Measurements from ENCODE around the gene EPB41L1. TPM values are rescaled to one million over a fixed set of nuclear protein-coding genes. Genes with fewer than 3 reads are reported as not detected.
A peak's percentile ranks its signal among the peaks of the same experiment; 100 is the strongest.

The EPB41L1 gene
- total RNA-seq, 1 donor from 2014 or later: 7.5 TPM

DNA sequence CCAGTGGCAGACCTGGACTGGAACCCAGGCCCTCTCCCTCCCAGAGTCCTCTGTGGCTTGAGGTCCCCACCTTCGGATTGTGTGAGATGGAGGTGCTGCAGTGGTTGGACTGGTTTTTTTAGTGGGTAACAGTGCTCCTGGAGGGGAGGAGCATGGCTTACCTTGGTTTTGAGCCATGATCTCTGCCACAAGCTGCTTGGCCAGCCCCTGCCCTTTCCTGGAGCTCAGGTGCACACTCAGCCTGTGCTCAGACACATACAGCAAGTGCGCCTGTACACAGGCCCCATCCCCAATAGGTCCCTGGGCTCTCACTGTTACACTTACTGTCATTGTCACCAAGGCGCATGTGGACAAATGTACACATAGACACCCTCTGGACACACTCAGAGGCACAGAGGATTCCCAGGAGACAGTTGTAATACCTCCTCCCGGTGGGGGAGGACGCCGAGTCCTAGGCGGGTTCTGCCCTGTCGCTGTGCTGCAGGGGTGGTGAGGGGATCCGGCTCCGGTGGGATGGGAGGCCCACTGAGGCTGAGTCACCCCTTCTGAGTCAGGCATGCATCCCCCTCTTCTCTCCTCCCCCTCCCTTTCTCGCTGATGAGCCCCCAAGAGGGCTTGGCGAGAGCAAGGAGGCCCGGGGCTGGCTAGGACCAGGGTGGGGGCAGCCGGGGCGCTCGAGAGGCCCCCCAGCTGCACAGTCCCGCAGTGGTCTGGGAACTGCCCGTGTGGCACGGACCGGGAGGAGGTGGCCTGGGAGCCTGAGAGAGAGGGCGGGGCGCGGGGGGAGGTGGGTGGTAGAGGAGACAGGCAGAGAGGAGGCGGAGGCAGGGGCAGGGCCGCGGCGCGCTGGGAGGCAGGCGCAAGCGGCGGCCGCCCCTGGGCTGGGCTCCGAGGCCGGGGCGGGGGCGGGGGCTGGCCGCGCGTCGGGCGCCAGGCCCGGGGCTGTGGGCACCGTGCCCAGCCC, 522 bp upstream of the EPB41L1 start:
- DNase-seq (ENCODE audit: low spot score): peak; percentile 90

DNA sequence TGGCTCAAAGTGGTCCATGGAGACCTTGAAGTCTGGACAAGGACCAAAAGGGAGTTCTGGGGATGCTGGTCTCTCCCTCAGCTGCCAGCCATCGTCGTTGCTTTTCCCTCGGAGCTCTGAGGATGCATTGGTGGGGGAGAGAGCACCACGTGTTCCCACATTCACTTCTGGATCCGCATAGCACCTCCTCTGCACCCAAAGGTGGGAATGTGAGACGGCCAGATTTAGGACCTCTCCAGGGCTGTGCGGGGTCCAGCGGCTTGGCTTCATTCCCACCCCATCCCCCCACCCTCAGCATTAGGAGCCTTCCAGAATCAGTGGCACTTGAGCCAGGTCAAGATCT, 1.1 kb downstream of the EPB41L1 start:
- DNase-seq (ENCODE audit: low spot score): no peak

- DNase-seq (ENCODE audit: low spot score): no peak
These were observed 1.5 kb downstream of the EPB41L1 start for GRCh38 chr20:36155991-36156390.

DNA sequence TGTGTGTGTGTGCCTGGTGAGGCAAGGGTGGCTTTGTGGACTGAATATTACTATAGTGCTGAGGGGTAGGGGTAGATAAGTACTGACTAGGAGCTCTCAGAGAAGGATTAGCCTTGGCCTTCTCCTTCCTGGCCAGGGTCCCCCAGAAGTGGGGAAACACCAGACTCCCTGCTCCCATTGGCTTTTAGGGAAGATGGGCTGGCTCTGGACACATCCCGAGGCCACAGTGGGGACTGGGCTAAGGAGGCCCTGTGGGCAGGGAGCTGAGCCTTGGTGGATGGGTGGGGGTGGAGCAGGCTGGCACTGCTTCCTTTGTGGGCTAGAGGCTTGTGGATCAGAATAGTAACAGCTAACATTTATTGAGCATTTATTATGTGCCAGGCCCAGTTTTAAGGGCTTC, 3.1 kb downstream of the EPB41L1 start:
- DNase-seq (ENCODE audit: low spot score): no peak

- no peak for DNase-seq (ENCODE audit: low spot score)
These were observed 3.7 kb downstream of the EPB41L1 start for GRCh38 chr20:36158160-36158741.

GRCh38 chr20:36159833-36160232, 5.3 kb downstream of the EPB41L1 start:
- no peak for DNase-seq (ENCODE audit: low spot score)

DNA sequence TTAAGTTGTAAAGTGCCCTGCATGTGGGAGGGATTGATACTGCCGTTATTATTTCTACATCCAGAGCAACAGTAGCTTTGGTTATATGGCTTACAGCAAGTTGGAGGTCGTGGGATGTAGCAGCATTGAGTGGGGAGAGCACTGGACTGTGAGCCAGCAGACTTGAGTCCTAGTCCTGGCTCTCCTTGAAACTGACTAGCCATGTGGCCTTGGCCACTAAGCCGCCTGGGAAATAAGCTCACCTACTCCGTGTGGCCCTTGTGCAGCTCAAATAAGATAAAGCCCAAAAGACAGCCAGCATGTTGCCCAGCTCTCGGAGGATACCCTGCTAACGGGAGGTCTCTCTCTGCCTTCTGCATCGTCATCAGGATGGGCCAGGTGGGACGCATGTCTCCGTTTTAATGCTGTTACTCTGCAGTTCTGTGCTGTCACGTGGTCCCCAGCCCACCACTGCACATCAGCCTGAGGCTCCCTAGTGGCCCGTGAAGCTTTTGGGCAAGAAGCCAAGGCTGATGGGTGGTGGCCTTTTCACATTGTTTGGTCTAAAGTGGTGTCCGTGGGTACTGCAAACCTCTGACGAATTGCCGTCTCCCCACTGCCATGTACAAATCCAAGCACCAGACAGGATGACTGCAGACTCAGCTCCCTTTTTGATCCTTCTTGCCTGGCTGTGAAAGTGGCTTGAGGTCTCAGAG, 7.9 kb downstream of the EPB41L1 start:
- DNase-seq (ENCODE audit: low spot score): no peak

- DNase-seq (ENCODE audit: low spot score): peak; percentile 77
These were observed 13.5 kb downstream of the EPB41L1 start for GRCh38 chr20:36167902-36168503.

DNA sequence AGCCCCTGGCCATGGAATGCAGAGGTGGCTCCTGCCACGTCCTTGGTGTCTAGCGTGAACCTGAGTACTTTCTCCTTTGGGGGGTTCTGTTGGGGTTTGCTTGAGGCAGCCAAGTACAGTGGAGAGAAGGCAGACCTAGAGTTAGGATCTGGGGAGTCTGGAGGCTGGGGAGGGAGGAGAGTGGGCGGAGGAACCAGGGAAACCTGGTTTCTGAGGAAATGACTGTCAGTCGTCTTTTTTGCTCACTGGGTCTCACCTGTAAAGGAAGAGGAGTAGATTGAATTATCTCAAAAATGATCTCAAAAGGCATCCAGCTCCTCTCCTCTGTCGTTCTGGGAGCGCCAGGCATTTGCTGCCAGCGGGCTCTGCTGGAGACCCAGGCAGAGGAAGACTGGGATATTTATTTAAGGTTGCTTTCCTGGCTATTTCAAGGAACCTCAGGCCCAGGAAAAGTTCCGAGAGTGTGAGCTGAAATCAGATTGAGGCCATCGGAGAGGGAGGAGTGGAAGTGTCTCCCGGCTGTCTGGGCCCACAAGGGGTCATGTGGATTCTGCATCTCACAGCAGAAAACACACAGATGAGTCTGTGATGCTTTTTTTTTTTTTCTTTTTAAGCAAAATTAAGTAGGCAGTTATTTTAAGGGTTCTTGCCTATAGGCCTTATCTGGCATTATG, 16.1 kb downstream of the EPB41L1 start:
- peak; percentile 51 for DNase-seq (ENCODE audit: low spot score)

- DNase-seq (ENCODE audit: low spot score): peak; percentile 65
These were observed 19.0 kb downstream of the EPB41L1 start for GRCh38 chr20:36173451-36173933.

GRCh38 chr20:36175016-36175415, 20.5 kb downstream of the EPB41L1 start:
- peak; percentile 20 for DNase-seq (ENCODE audit: low spot score)

DNA sequence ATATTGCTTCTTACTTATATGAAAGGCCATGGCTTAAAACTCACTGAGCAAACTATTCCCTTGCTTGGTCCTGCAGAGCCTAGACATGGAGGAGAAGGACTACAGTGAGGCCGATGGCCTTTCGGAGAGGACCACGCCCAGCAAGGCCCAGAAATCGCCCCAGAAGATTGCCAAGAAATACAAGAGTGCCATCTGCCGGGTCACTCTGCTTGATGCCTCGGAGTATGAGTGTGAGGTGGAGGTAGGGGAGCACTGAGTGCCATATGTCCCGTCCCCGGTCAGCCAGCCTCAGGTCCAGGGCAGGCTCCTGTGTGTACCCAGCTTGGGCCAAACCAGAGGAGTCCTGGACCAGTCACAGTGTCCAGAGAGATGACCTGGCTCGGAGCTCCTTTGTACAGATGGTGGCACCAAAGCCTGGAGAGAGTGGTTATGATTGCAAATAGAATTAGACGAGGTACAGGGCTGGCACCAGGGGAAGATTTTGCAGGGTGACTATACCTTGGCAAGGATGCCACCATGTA, 21.0 kb downstream of the EPB41L1 start:
- no peak for DNase-seq (ENCODE audit: low spot score)

DNA sequence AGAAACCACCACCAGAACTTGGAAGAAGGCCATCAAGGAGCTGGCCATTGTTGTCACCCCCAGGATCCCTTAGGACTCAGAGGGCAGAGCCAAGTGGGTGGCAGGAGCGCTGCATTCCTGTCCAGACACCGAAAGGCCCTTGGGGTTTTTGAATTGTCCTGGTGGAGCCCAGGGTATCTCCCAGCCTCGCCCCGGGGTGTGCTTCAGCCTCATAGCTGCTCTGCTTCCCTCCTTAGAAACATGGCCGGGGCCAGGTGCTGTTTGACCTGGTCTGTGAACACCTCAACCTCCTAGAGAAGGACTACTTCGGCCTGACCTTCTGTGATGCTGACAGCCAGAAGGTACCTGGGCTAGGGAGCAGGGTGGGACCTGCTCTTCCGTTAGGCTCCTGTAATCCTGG, 23.2 kb downstream of the EPB41L1 start:
- no peak for DNase-seq (ENCODE audit: low spot score)

GRCh38 chr20:36179170-36179945, 24.8 kb downstream of the EPB41L1 start:
- DNase-seq (ENCODE audit: low spot score): no peak

GRCh38 chr20:36180323-36180722, 25.8 kb downstream of the EPB41L1 start:
- no peak for DNase-seq (ENCODE audit: low spot score)

DNA sequence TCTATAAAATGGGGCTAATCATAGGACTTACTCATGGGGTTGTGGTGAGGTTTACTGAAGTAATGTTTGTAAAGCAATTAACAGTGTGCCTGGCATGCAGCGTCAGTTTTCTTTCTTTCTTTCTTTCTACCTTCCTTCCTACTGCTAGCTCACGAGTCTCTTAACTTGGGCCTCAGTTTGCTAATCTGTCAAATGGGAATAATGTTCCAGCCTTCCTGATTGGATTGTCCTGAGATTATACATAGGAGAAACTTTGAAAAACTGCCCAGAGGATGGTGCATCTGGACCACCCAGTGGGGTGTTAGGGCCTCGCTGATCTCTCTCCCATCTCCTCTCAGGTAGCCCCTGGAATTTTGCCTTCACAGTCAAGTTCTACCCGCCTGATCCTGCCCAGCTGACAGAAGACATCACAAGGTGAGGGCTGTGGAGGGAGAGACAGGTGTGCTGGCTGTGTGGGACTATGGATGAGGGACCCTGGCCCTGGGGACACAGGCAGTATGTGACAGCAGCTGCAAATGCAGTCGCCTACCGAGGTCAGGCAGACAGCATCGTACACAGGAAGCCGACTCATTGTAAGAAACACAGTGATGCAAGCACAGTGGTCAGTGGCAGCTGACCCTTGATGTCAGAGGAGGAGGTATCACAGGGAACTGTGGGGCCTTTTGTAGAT, 27.5 kb downstream of the EPB41L1 start:
- no peak for DNase-seq (ENCODE audit: low spot score)

DNA sequence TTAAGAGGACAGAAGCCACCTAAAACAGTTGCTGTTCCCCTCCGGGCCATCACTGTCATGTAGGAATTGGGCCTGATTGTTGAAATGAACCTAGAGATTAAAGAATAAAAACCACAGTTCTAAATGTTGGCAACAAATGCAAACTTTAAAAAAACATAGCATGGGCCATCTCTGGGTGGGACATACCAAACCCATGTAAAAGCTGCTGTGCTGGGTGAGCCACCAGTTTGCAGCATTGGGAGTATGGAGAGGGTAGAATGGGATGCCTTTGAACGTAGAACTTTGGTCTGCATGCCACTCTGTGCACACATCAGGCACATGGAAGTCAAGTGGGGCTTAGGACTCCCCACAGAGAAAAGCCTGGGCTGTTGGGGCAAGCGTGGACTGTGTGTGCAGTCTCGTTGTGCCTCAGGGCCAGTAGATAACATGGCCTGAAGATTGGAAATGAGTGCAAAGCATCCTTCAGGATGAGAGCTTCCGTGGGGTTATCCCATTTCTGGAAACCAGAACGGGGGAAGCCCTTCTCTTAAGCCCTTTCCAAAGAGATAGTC, 28.1 kb downstream of the EPB41L1 start:
- DNase-seq (ENCODE audit: low spot score): no peak

DNA sequence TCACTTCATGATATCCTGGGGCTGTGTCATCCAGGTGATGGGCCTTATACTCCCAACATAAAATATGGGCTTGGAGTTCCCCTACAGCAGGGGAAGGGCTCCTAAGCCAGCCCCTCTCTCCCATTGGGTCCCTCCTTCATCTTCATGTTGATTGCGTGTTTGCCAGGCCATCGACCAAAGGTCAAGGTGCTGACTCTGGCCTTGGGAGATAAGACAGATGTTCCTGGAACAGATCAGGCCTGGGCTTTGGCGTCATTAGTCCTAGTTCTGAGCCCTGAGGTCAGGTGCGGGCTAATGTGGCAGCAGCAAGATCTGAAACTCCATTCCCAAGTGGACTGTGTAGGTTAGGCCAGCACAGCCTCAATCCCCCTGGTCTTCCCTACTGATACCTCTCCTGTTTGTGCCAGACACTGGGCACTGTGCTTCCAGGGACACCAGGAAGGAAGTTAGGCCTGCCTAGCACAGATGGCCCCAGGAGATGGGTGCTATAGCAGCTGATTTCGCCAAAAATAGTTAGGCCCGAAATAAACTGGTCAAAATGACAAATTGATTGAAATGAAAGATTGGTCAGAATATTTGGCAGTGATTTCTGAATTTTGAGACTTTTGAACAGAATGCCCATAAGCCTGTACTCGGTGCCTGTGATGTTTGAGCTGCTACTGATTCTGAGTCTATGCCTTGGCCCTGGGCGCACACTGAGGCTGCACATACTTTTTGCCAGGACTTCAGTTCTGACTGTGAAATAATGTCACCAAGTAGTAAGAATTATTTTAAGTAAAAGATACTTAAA, 28.8 kb downstream of the EPB41L1 start:
- no peak for DNase-seq (ENCODE audit: low spot score)
